MM.1S (cell line): ENCODE results near the gene SIRPB2.

ENCODE experiments used
- DNase-seq: peaks from one replicate; pipeline ENCODE4 v3.0.0-alpha.2; 2015
- H2AFZ ChIP-seq: fragments of 300-600 bp; sonication (generic); 2 replicates; pipeline ENCODE4 v1.6.0; 2016; ENCODE audit warnings: antibody characterized with exemption, low read length
- H3F3A ChIP-seq: fragments of 300-600 bp; sonication (generic); 2 replicates; pipeline ENCODE4 v1.6.1; 2016; ENCODE audit warnings: mild to moderate bottlenecking, antibody characterized with exemption, low read length, moderate library complexity, mixed read lengths; ENCODE audit not compliant: insufficient read depth
- H3K27ac ChIP-seq: fragments of 300-600 bp; sonication (generic); 2 replicates; pipeline ENCODE4 v1.5.1; 2016; ENCODE audit warnings: mild to moderate bottlenecking, low read length
- H3K27me3 ChIP-seq: fragments of 300-600 bp; sonication (generic); replicated peaks from 2 replicates; pipeline ENCODE4 v1.6.0; 2016; ENCODE audit warnings: low read length; ENCODE audit not compliant: insufficient read depth
- H3K36me3 ChIP-seq: fragments of 300-600 bp; sonication (generic); replicated peaks from 2 replicates; pipeline ENCODE4 v1.6.1; 2016; ENCODE audit warnings: mild to moderate bottlenecking, low read length, mixed read lengths; ENCODE audit not compliant: insufficient read depth
- H3K4me1 ChIP-seq: fragments of 300-600 bp; sonication (generic); 2 replicates; pipeline ENCODE4 v1.6.1; 2016; ENCODE audit warnings: low read length, mixed read lengths
- H3K4me2 ChIP-seq: fragments of 300-600 bp; sonication (generic); 2 replicates; pipeline ENCODE4 v1.6.0; 2016; ENCODE audit warnings: low read depth, low read length
- H3K4me3 ChIP-seq: fragments of 300-600 bp; sonication (generic); 2 replicates; pipeline ENCODE4 v1.5.1; 2016; ENCODE audit warnings: low read length, mixed read lengths
- H3K79me2 ChIP-seq: fragments of 300-600 bp; sonication (generic); 2 replicates; pipeline ENCODE4 v1.6.1; 2016; ENCODE audit warnings: mixed run types, low read length, mixed read lengths
- H3K9ac ChIP-seq: fragments of 300-600 bp; sonication (generic); 2 replicates; pipeline ENCODE4 v1.6.1; 2016; ENCODE audit warnings: low read length, mixed read lengths
- H3K9me2 ChIP-seq: fragments of 300-600 bp; sonication (generic); replicated peaks from 2 replicates; pipeline ENCODE4 v1.6.1; 2016; ENCODE audit warnings: mild to moderate bottlenecking, low read length, mixed read lengths; ENCODE audit not compliant: insufficient read depth
- H3K9me3 ChIP-seq: fragments of 300-600 bp; sonication (generic); replicated peaks from 2 replicates; pipeline ENCODE4 v1.6.1; 2016; ENCODE audit warnings: mild to moderate bottlenecking, low read length, mixed read lengths; ENCODE audit not compliant: insufficient read depth
- H4K20me1 ChIP-seq: fragments of 300-600 bp; sonication (generic); 2 replicates; pipeline ENCODE4 v1.6.1; 2016; ENCODE audit warnings: mild to moderate bottlenecking, low read length, moderate library complexity, mixed read lengths; ENCODE audit not compliant: insufficient read depth
- CTCF ChIP-seq: fragments of 300-600 bp; sonication (generic); IDR thresholded peaks from 2 replicates; pipeline ENCODE4 v1.5.1; 2016; ENCODE audit warnings: antibody characterized with exemption, low read length, mixed read lengths
- EZH2 ChIP-seq: fragments of 300-600 bp; sonication (generic); optimal IDR thresholded peaks from 2 replicates; pipeline ENCODE3; 2017; ENCODE audit warnings: low read depth, mild to moderate bottlenecking, antibody characterized with exemption, low read length, mixed read lengths
- EZH2phosphoT487 ChIP-seq: fragments of 300-600 bp; sonication (generic); IDR thresholded peaks from 2 replicates; pipeline ENCODE4 v1.6.1; 2018; ENCODE audit warnings: antibody characterized with exemption, low read length

SIRPB2 gene

GRCh38 chr20:1537731-1538058 lies 46.5 kb upstream of the SIRPB2 start:
- TF ChIP-seq CTCF = no peak
- TF ChIP-seq EZH2phosphoT487 = no peak
- no peak for TF ChIP-seq EZH2
- no peak overlapping the region for H3K4me3 ChIP-seq
- peak overlapping the region; percentile 3; the same call in 1 of the 2 replicates for H3K4me2 ChIP-seq
- no peak for DNase-seq
- H3K9me2 ChIP-seq = no peaks in the 10 kb centered on the region
- H3K9ac ChIP-seq = no peak overlapping the region
- H3F3A ChIP-seq = peaks cover 19% of the 10 kb centered on the region
- no peaks in the 10 kb centered on the region for H3K36me3 ChIP-seq
- no peak overlapping the region for H3K27ac ChIP-seq
- no peaks in the 10 kb centered on the region for H3K27me3 ChIP-seq
- no peaks in the 10 kb centered on the region for H4K20me1 ChIP-seq
- no peak overlapping the region for H2AFZ ChIP-seq
- no peaks in the 10 kb centered on the region for H3K9me3 ChIP-seq
- H3K4me1 ChIP-seq = peaks cover 41% of the 10 kb centered on the region
- H3K79me2 ChIP-seq = no peaks in the 10 kb centered on the region

- Histone ChIP-seq H2AFZ (no peak overlapping the region), H3K9me2 (no peaks in the 10 kb centered on the region), H3K9me3 (no peaks in the 10 kb centered on the region), H3K79me2 (no peaks in the 10 kb centered on the region), H3F3A (peaks cover 19% of the 10 kb centered on the region), H3K27ac (no peak overlapping the region), H4K20me1 (no peaks in the 10 kb centered on the region), H3K4me1 (peaks cover 41% of the 10 kb centered on the region), H3K27me3 (no peaks in the 10 kb centered on the region), H3K9ac (no peak overlapping the region), H3K4me3 (no peak overlapping the region), H3K36me3 (no peaks in the 10 kb centered on the region), H3K4me2 (peak overlapping the region; percentile 41; the same call in 1 of the 2 replicates)
- TF ChIP-seq CTCF (no peak), EZH2 (no peak), EZH2phosphoT487 (no peak)
- DNase-seq = no peak
Observed at GRCh38 chr20:1536893-1537730, 45.9 kb upstream of the SIRPB2 start.

- H3K9me2 ChIP-seq = no peaks in the 10 kb centered on the region
- H3K4me3 ChIP-seq = no peak overlapping the region; the same call in 1 of the 2 replicates
- no peaks in the 10 kb centered on the region for H4K20me1 ChIP-seq
- H3K79me2 ChIP-seq = no peaks in the 10 kb centered on the region
- 0 out of 2 replicates have a peak overlapping the region, but pooled peaks have one; percentile 15 for H2AFZ ChIP-seq
- no peak for TF ChIP-seq EZH2phosphoT487
- no peak for TF ChIP-seq CTCF
- TF ChIP-seq EZH2 = no peak
- H3F3A ChIP-seq = peaks cover 19% of the 10 kb centered on the region
- H3K27me3 ChIP-seq = no peaks in the 10 kb centered on the region
- H3K4me1 ChIP-seq = peaks cover 41% of the 10 kb centered on the region
- peak; percentile 75 for DNase-seq
- H3K9me3 ChIP-seq = no peaks in the 10 kb centered on the region
- H3K9ac ChIP-seq = peak overlapping the region; percentile 25; the same call in 1 of the 2 replicates
- peak overlapping the region; percentile 76; the same call in 1 of the 2 replicates for H3K27ac ChIP-seq
- H3K4me2 ChIP-seq = peak overlapping the region; percentile 41
- H3K36me3 ChIP-seq = no peaks in the 10 kb centered on the region
Observed at GRCh38 chr20:1535420-1536175, 44.4 kb upstream of the SIRPB2 start.
